IPS-NIHi7 (cell line): ENCODE results near the gene CTIF.

ENCODE experiments used
- DNase-seq: peaks from one replicate; pipeline ENCODE4 v3.0.0; 2012; ENCODE audit warnings: mixed read lengths; ENCODE audit errors: extremely low spot score

CTIF gene

GRCh38 chr18:48551100-48551499 is 12.3 kb downstream of the CTIF start:
- DNase-seq: no peak

- no peak for DNase-seq
These were observed 13.3 kb downstream of the CTIF start for GRCh38 chr18:48552130-48552529.

- DNase-seq: no peak
These were observed 14.4 kb downstream of the CTIF start for GRCh38 chr18:48553236-48553635.

GRCh38 chr18:48554610-48555400 is 16.0 kb downstream of the CTIF start:
- no peak for DNase-seq

- DNase-seq: no peak
These were observed 16.7 kb downstream of the CTIF start for GRCh38 chr18:48555465-48555995.

- no peak for DNase-seq
These were observed 18.9 kb downstream of the CTIF start for GRCh38 chr18:48557640-48558174.

GRCh38 chr18:48558248-48558647 is 19.4 kb downstream of the CTIF start:
- DNase-seq: no peak

- DNase-seq: no peak
These were observed 21.7 kb downstream of the CTIF start for GRCh38 chr18:48560491-48560890.

- DNase-seq: no peak
These were observed 23.2 kb downstream of the CTIF start for GRCh38 chr18:48562075-48562474.

- no peak for DNase-seq
These were observed 24.2 kb downstream of the CTIF start for GRCh38 chr18:48563027-48563426.

GRCh38 chr18:48564139-48564538 is 25.3 kb downstream of the CTIF start:
- DNase-seq: no peak

GRCh38 chr18:48565105-48565504 is 26.3 kb downstream of the CTIF start:
- no peak for DNase-seq

- DNase-seq: no peak
These were observed 27.8 kb downstream of the CTIF start for GRCh38 chr18:48566589-48566988.

- no peak for DNase-seq
These were observed 28.6 kb downstream of the CTIF start for GRCh38 chr18:48567388-48567787.

GRCh38 chr18:48569139-48569914 is 30.5 kb downstream of the CTIF start:
- DNase-seq: no peak

GRCh38 chr18:48569915-48570264 is 31.1 kb downstream of the CTIF start:
- DNase-seq: no peak

- DNase-seq: no peak
These were observed 31.5 kb downstream of the CTIF start for GRCh38 chr18:48570313-48570712.

GRCh38 chr18:48571639-48572384 is 33.0 kb downstream of the CTIF start:
- DNase-seq: no peak

GRCh38 chr18:48572402-48573126 is 33.7 kb downstream of the CTIF start:
- no peak for DNase-seq

- DNase-seq: peak; percentile 41
These were observed 34.9 kb downstream of the CTIF start for GRCh38 chr18:48573632-48574283.
